Prostate gland (tissue), 2 donors: ENCODE data around the gene CPLX1.

Source experiments
- POLR2A ChIP-seq: fragments of 450-650 bp; IDR thresholded peaks from one replicate; pipeline ENCODE4 v1.6.1; 2016; ENCODE audit warnings: antibody characterized with exemption, mild to moderate bottlenecking
- TF ChIP-seq, protein P1 (sequence below), 4 experiments: fragments of 200-600 bp in 2 of 4; fragments of 450-650 bp in 2 of 4; sonication (generic) in 2 of 4; IDR thresholded peaks; 1 replicate in 3 of 4; 2 replicates in 1 of 4; pipeline ENCODE4 v1.5.1; 2016 to 2019; ENCODE audit warnings: antibody characterized with exemption in 4 of 4, mild to moderate bottlenecking in 2 of 4, moderate library complexity in 2 of 4

DNA sequence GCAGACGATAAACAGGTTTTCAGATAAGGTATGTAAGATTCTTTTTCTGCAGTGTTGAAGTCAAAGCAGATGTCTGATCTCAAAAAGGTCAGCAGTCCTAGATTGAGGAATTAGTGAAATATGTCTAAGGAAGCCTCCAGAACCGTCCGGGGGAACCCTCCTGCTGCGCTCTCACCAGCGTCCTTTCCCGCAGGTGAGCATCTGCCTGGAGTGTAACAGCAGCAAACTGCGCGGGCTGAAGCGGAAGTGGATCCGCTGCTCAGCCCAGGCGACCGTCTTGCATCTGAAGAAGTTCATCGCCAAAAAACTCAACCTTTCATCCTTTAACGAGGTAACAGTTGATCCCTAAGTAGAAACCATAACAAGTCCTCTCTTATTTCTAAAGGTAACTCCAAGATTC is 64.8 kb downstream of the CPLX1 start:
- TF ChIP-seq, protein P1, sequence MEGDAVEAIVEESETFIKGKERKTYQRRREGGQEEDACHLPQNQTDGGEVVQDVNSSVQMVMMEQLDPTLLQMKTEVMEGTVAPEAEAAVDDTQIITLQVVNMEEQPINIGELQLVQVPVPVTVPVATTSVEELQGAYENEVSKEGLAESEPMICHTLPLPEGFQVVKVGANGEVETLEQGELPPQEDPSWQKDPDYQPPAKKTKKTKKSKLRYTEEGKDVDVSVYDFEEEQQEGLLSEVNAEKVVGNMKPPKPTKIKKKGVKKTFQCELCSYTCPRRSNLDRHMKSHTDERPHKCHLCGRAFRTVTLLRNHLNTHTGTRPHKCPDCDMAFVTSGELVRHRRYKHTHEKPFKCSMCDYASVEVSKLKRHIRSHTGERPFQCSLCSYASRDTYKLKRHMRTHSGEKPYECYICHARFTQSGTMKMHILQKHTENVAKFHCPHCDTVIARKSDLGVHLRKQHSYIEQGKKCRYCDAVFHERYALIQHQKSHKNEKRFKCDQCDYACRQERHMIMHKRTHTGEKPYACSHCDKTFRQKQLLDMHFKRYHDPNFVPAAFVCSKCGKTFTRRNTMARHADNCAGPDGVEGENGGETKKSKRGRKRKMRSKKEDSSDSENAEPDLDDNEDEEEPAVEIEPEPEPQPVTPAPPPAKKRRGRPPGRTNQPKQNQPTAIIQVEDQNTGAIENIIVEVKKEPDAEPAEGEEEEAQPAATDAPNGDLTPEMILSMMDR (IDR thresholded peaks at IDR 0.05), result no peak
- TF ChIP-seq POLR2A, result no peak
